K562 (cell line): ENCODE results near the gene SMG6. TPM values are rescaled to one million over a fixed set of nuclear protein-coding genes. Genes with fewer than 3 reads are reported as not detected.

ENCODE experiments used
- ATAC-seq: fragments of 200-7000 bp; cut with Tn5 transposase; 3 replicates; pipeline ENCODE4 v1.9.1; 2020; ENCODE audit warnings: moderate library complexity
- BruUV-seq: library from RNA; stranded (reverse); fragments of 400-500 nt; replicated peaks from 2 replicates; lab custom pipeline; 2021; lab: Mats Ljungman, UMichigan
- CTCF ChIA-PET: fragments of 300-600 bp; formaldehyde crosslinking; extraction: SDS; loops from one replicate; lab custom pipeline; 2021; ENCODE audit warnings: low intra/inter-chr PET ratio; lab: Yijun Ruan, JAX
- POLR2A ChIA-PET: fragments of 300-600, 350-650 bp; sonication (Branson Sonifier 250); formaldehyde crosslinking; extraction: SDS; loops from one replicate; lab custom pipeline; 2021; ENCODE audit warnings: antibody characterized with exemption, inconsistent platforms; lab: Yijun Ruan, JAX
- DNase-seq, 4 experiments: peaks; one replicate each; pipeline versions ENCODE4 v3.0.0 to v3.0.0-alpha.2; 2011 to 2018; ENCODE audit warnings: low spot score in 3 of 4, mixed read lengths in 3 of 4; ENCODE audit errors: extremely low read depth in 1 of 4
- FAIRE-seq: peaks from 2 replicates; lab custom pipeline; 2011; peaks lifted over from hg19 to GRCh38; lab: Jason Lieb, UNC
- H2AFZ ChIP-seq: 2 replicates; pipeline ENCODE4 v1.6.0; 2011; ENCODE audit warnings: low read depth, low read length, control low read depth, inconsistent platforms
- H3K27ac ChIP-seq: fragments of 200-600 bp; 3 replicates; pipeline ENCODE4 v1.8.0; 2011; ENCODE audit warnings: low read depth, mild to moderate bottlenecking, control low read depth, inconsistent platforms, low read length, moderate library complexity, mixed read lengths; ENCODE audit errors: extremely low read depth
- H3K27me3 ChIP-seq, 2 experiments: fragments of 300-600 bp in 1 of 2; 2 replicates in 1 of 2; 3 replicates in 1 of 2; pipeline versions ENCODE4 v1.6.0 to v1.8.0; 2011; ENCODE audit warnings: inconsistent platforms in 2 of 2, low read length in 2 of 2, mild to moderate bottlenecking in 1 of 2, mixed read lengths in 1 of 2, moderate library complexity in 1 of 2; ENCODE audit not compliant: control insufficient read depth in 2 of 2, insufficient read depth in 2 of 2
- H3K36me3 ChIP-seq: fragments of 300-600 bp; 3 replicates; pipeline ENCODE4 v1.8.0; 2011; ENCODE audit warnings: mild to moderate bottlenecking, low read length, inconsistent platforms; ENCODE audit not compliant: control insufficient read depth, insufficient read depth
- H3K4me1 ChIP-seq, 2 experiments: fragments of 200-600 bp in 1 of 2; replicated peaks in 1 of 2; 2 replicates in 1 of 2; 3 replicates in 1 of 2; pipeline versions ENCODE4 v1.5.1 to v1.8.0; 2011; ENCODE audit warnings: inconsistent platforms in 2 of 2, low read length in 2 of 2, mild to moderate bottlenecking in 1 of 2, mixed read lengths in 1 of 2, moderate library complexity in 1 of 2; ENCODE audit not compliant: control insufficient read depth in 2 of 2, insufficient read depth in 2 of 2
- H3K4me2 ChIP-seq: 2 replicates; pipeline ENCODE4 v1.6.1; 2011; ENCODE audit warnings: low read length, control low read depth, inconsistent platforms, mixed read lengths; ENCODE audit not compliant: insufficient read depth
- H3K4me3 ChIP-seq: fragments of 200-600 bp; sonication (generic), shearing (Covaris generic); 2 replicates; pipeline ENCODE4 v1.5.1; 2016; ENCODE audit warnings: control low read depth, inconsistent platforms
- H3K79me2 ChIP-seq: fragments of 200-600 bp; 3 replicates; pipeline ENCODE4 v1.8.0; 2011; ENCODE audit warnings: low read length, inconsistent platforms; ENCODE audit not compliant: control insufficient read depth, insufficient read depth
- H3K9ac ChIP-seq, 2 experiments: 2 replicates each; pipeline versions ENCODE4 v1.6.0 to v1.6.1; 2011; ENCODE audit warnings: low read depth in 2 of 2, low read length in 2 of 2, control low read depth in 1 of 2, inconsistent platforms in 1 of 2, mild to moderate bottlenecking in 1 of 2, mixed read lengths in 1 of 2; ENCODE audit not compliant: insufficient read depth in 1 of 2
- H3K9me1 ChIP-seq: one replicate; pipeline ENCODE4 v1.6.0; 2011; ENCODE audit warnings: inconsistent platforms, mild to moderate bottlenecking, low read length, moderate library complexity; ENCODE audit not compliant: control insufficient read depth, insufficient read depth
- H3K9me3 ChIP-seq: replicated peaks from 2 replicates; pipeline ENCODE4 v1.5.1; 2011; ENCODE audit warnings: low read depth, low read length, inconsistent platforms; ENCODE audit not compliant: control insufficient read depth, insufficient read depth
- H4K20me1 ChIP-seq: replicated peaks from 2 replicates; pipeline ENCODE4 v1.6.1; 2011; ENCODE audit warnings: low read length, inconsistent platforms, mixed read lengths; ENCODE audit not compliant: control insufficient read depth, insufficient read depth
- ADNP ChIP-seq: fragments of 200-800 bp; sonication (Bioruptor generic); IDR thresholded peaks from 2 replicates; pipeline ENCODE4 v1.6.1; 2016; ENCODE audit warnings: missing genetic modification characterization, missing compliant biosample characterization
- ARID1B ChIP-seq: fragments of 450-650 bp; IDR thresholded peaks from 2 replicates; pipeline ENCODE4 v1.6.1; 2016; ENCODE audit warnings: antibody characterized with exemption, mild to moderate bottlenecking, inconsistent platforms
- ATF3 ChIP-seq, 2 experiments: fragments of 450-650 bp in 1 of 2; sonication (generic) in 1 of 2; formaldehyde crosslinking in 1 of 2; IDR thresholded peaks in 1 of 2; conservative IDR thresholded peaks in 1 of 2; 2 replicates each; pipeline versions ENCODE4 v1.6.1 to v1.8.1; 2016 to 2023; ENCODE audit warnings: mild to moderate bottlenecking in 2 of 2, moderate library complexity in 2 of 2, inconsistent platforms in 1 of 2, missing genetic modification reagents in 1 of 2
- CBFA2T2 ChIP-seq: fragments of 450-650 bp; conservative IDR thresholded peaks from 2 replicates; pipeline ENCODE4 v1.6.1; 2017; ENCODE audit warnings: mild to moderate bottlenecking
- CBFA2T3 ChIP-seq: fragments of 450-650 bp; IDR thresholded peaks from 2 replicates; pipeline ENCODE4 v1.6.1; 2017
- DPF2 ChIP-seq: fragments of 450-650 bp; IDR thresholded peaks from 2 replicates; pipeline ENCODE4 v1.6.1; 2016
- E2F1 ChIP-seq: sonication (generic); formaldehyde crosslinking; IDR thresholded peaks from 2 replicates; pipeline ENCODE4 v1.8.1; 2023; ENCODE audit warnings: mild to moderate bottlenecking, missing genetic modification reagents, moderate library complexity
- FOSL1 ChIP-seq: fragments of 200-800 bp; sonication (Bioruptor generic); conservative IDR thresholded peaks from 2 replicates; pipeline ENCODE4 v1.6.1; 2016; ENCODE audit warnings: missing genetic modification characterization, missing compliant biosample characterization
- ILK ChIP-seq: fragments of 450-650 bp; IDR thresholded peaks from 2 replicates; pipeline ENCODE4 v1.6.1; 2016; ENCODE audit warnings: missing genetic modification characterization, low read depth, mild to moderate bottlenecking, missing compliant biosample characterization, moderate library complexity, borderline replicate concordance
- JUND ChIP-seq, 2 experiments: IDR thresholded peaks; 2 replicates in 1 of 2; 3 replicates in 1 of 2; pipeline ENCODE4 v1.6.1; 2011; ENCODE audit warnings: borderline replicate concordance in 2 of 2, low read depth in 2 of 2, low read length in 2 of 2, improper control_type of control experiment in 1 of 2, missing biosample characterization in 1 of 2, missing genetic modification characterization in 1 of 2, missing genetic modification reagents in 1 of 2
- KDM1A ChIP-seq, 2 experiments: fragments of 450-650 bp; IDR thresholded peaks; 2 replicates each; pipeline ENCODE4 v1.6.1; 2016; ENCODE audit warnings: mild to moderate bottlenecking in 2 of 2
- MEIS2 ChIP-seq: fragments of 450-650 bp; IDR thresholded peaks from 2 replicates; pipeline ENCODE4 v1.6.1; 2014; ENCODE audit warnings: mild to moderate bottlenecking; ENCODE audit not compliant: partially characterized antibody
- NCOA4 ChIP-seq: fragments of 450-650 bp; IDR thresholded peaks from 2 replicates; pipeline ENCODE4 v1.6.1; 2018; ENCODE audit warnings: mild to moderate bottlenecking; ENCODE audit not compliant: partially characterized antibody
- SMARCA4 ChIP-seq: fragments of 450-650 bp; IDR thresholded peaks from 2 replicates; pipeline ENCODE4 v1.6.1; 2016
- STAT5A ChIP-seq: IDR thresholded peaks from 2 replicates; pipeline ENCODE4 v1.6.1; 2012; ENCODE audit warnings: low read length, inconsistent platforms, borderline replicate concordance
- TAL1 ChIP-seq: fragments of 450-650 bp; IDR thresholded peaks from 2 replicates; pipeline ENCODE4 v1.6.1; 2016; ENCODE audit warnings: mild to moderate bottlenecking
- TBP ChIP-seq: optimal IDR thresholded peaks from 2 replicates; pipeline ENCODE3; 2011; ENCODE audit warnings: low read depth, low read length, improper control_type of control experiment
- TEAD4 ChIP-seq, 2 experiments: sonication (generic) in 1 of 2; formaldehyde crosslinking in 1 of 2; IDR thresholded peaks; 2 replicates each; pipeline versions ENCODE4 v1.6.1 to v1.8.0; 2012 to 2022; ENCODE audit warnings: borderline replicate concordance in 1 of 2, inconsistent platforms in 1 of 2, low read length in 1 of 2, mild to moderate bottlenecking in 1 of 2, missing genetic modification reagents in 1 of 2
- ZFP36 ChIP-seq: fragments of 150-350 bp; IDR thresholded peaks from 2 replicates; pipeline ENCODE4 v1.6.1; 2018; ENCODE audit warnings: low read length, low read depth; ENCODE audit not compliant: partially characterized antibody
- ZNF140 ChIP-seq: fragments of 250-450 bp; sonication (Bioruptor Pico); IDR thresholded peaks from 2 replicates; pipeline ENCODE4 v1.8.0; 2021; ENCODE audit warnings: moderate library complexity, mild to moderate bottlenecking, inconsistent platforms
- ZNF24 ChIP-seq: fragments of 450-650 bp; IDR thresholded peaks from 2 replicates; pipeline ENCODE4 v1.6.1; 2016
- WGBS: fragments of 100-300 bp; shearing (Covaris generic); methylation state at CpG from one replicate; pipeline ENCODE4 v1.1.6; 2016; ENCODE audit warnings: low coverage, mixed read lengths; ENCODE audit not compliant: insufficient coverage; ENCODE audit errors: missing lambda C conversion rate; 5-methylcytosine and 5-hydroxymethylcytosine counted together
- in situ Hi-C: fragments of 300-500 bp; cut with MboI; formaldehyde crosslinking; loops from 4 replicates; pipeline ENCODE4 v1.15.0; 2018; ENCODE audit warnings: inconsistent platforms, mixed read lengths
- intact Hi-C: fragments of 100-400 bp; cut with micrococcal nuclease; formaldehyde crosslinking; loops from 2 replicates; pipeline ENCODE4 v1.14.2; 2022
- polyA plus RNA-seq, 8 experiments: library from polyadenylated mRNA; depleted of rRNA in 4 of 8; stranded (reverse) in 5 of 8; unstranded in 3 of 8; fragments of >200 nt; fragmentation: Nextera tagmentation in 2 of 8; fragmentation: Illumina TruSeq in 1 of 8; extraction: Ambion mirVana in 2 of 8; extraction: Trizol in 1 of 8; gene quantifications; 2 replicates each; pipeline versions ENCODE4 v1.2.1 to v1.2.3, GENCODE V29; 2011 to 2014; ENCODE audit warnings: inconsistent platforms in 1 of 8, missing spikeins in 1 of 8
- total RNA-seq, 7 experiments: library from RNA; depleted of rRNA in 6 of 7; stranded (reverse); fragments of >200 nt in 6 of 7; fragmentation: Illumina TruSeq in 2 of 7; extraction: Trizol in 2 of 7; gene quantifications; 2 replicates each; pipeline versions ENCODE4 v1.2.1 to v1.2.3, GENCODE V29; 2011 to 2021; ENCODE audit warnings: low replicate concordance in 1 of 7

The SMG6 gene
- total and polyA plus RNA-seq, 9 of the 15 experiments (the other 6 are each of a cell fraction or from before 2014, with no cell fraction given) = 0.44 to 13.9 (median 6.0) TPM

GRCh38 chr17:2136241-2136640 is 167.3 kb downstream of the SMG6 start:
- intact Hi-C loops (no loop called here), in situ Hi-C loops (no loop called here)
- Histone ChIP-seq H3K36me3 (no peaks in the 10 kb centered on the region), H3K79me2 (no peaks in the 10 kb centered on the region), H4K20me1 (no peaks in the 10 kb centered on the region), H3K9ac (no peak overlapping the region), H3K4me3 (no peak overlapping the region), H3K4me2 (no peak overlapping the region), H3K9me3 (no peaks in the 10 kb centered on the region), H3K27ac (no peak overlapping the region), H3K4me1 (peaks cover 9 to 21% of the 10 kb centered on the region in 2 experiments; a peak in 3 of 5 replicates), H3K27me3 (no peaks in the 10 kb centered on the region), H2AFZ (no peak overlapping the region), H3K9me1 (peaks cover 5% of the 10 kb centered on the region)
- ATAC-seq (no peak), FAIRE-seq (no peak), DNase-seq (peak in 1 of 4 experiments; percentile 23)
- no TSS peak for BruUV-seq
- WGBS = 46% methylated on average over 6 of the region's 6 CpGs
- TF ChIP-seq ARID1B (peak; percentile 51; the same call in 1 of the 2 replicates), CBFA2T3 (peak; percentile 69), TEAD4 (IDR thresholded peaks at IDR 0.05; ENCODE audit: low read length) (peak; percentile 37; the same call in 1 of the 2 replicates), TEAD4 (CRISPR knock-in tag; IDR thresholded peaks at IDR 0.05; ENCODE audit: borderline replicate concordance) (no peak), KDM1A (IDR thresholded peaks at IDR 0.05) (peak; percentile 65 to 81; a peak in 3 of 4 replicates), DPF2 (peak; percentile 33; the same call in 1 of the 2 replicates), ZFP36 (no peak), ZNF140 (no peak), STAT5A (peak; percentile 43; the same call in 1 of the 2 replicates), TBP (peak; percentile 33), ZNF24 (0 out of 2 replicates have a peak, but pooled peaks have one; percentile 36), JUND (IDR thresholded peaks at IDR 0.05; ENCODE audit: borderline replicate concordance, low read depth, low read length) (peak; percentile 64; the same call in 1 of the 2 replicates), JUND (tag; IDR thresholded peaks at IDR 0.05; ENCODE audit: borderline replicate concordance, low read depth, low read length) (peak; percentile 51; the same call in 1 of the 3 replicates), CBFA2T2 (0 out of 2 replicates have a peak, but pooled peaks have one; percentile 5), ILK (no peak), MEIS2 (peak; percentile 72), FOSL1 (tag) (peak; percentile 75), NCOA4 (no peak), SMARCA4 (0 out of 2 replicates have a peak, but pooled peaks have one; percentile 27), ATF3 (IDR thresholded peaks at IDR 0.05) (peak; percentile 64; the same call in 1 of the 2 replicates), ATF3 (CRISPR knock-in tag; conservative IDR thresholded peaks at IDR 0.05) (no peak), TAL1 (no peak), ADNP (peak; percentile 79), E2F1 (CRISPR knock-in tag) (no peak)
- POLR2A ChIA-PET = interaction anchor here (0.6 to 1.7 kb wide), 3 partner anchors 11 to 167 kb away, joined by 3 to 4 read pairs (median 4); partner anchors contain the start of genes SMG6 and SRR
- CTCF ChIA-PET = no interaction called here
